DND-41 (cell line): ENCODE measurements around the gene UBTD1.

Experiments
- EZH2 ChIP-seq: IDR thresholded peaks from 3 replicates; pipeline ENCODE4 v1.6.1; 2012; ENCODE audit warnings: borderline replicate concordance, low read depth, mild to moderate bottlenecking, moderate library complexity, low read length, inconsistent platforms; ENCODE audit not compliant: severe bottlenecking
- TF ChIP-seq, protein P1 (sequence below): IDR thresholded peaks from 2 replicates; pipeline ENCODE4 v1.5.1; 2012; ENCODE audit warnings: borderline replicate concordance, low read length, moderate library complexity, mild to moderate bottlenecking; ENCODE audit not compliant: poor library complexity, severe bottlenecking; ENCODE audit errors: extremely low read depth

- TF ChIP-seq, protein P1, sequence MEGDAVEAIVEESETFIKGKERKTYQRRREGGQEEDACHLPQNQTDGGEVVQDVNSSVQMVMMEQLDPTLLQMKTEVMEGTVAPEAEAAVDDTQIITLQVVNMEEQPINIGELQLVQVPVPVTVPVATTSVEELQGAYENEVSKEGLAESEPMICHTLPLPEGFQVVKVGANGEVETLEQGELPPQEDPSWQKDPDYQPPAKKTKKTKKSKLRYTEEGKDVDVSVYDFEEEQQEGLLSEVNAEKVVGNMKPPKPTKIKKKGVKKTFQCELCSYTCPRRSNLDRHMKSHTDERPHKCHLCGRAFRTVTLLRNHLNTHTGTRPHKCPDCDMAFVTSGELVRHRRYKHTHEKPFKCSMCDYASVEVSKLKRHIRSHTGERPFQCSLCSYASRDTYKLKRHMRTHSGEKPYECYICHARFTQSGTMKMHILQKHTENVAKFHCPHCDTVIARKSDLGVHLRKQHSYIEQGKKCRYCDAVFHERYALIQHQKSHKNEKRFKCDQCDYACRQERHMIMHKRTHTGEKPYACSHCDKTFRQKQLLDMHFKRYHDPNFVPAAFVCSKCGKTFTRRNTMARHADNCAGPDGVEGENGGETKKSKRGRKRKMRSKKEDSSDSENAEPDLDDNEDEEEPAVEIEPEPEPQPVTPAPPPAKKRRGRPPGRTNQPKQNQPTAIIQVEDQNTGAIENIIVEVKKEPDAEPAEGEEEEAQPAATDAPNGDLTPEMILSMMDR, result no peak
- TF ChIP-seq EZH2, result no peak
Measured at GRCh38 chr10:97518301-97519043, 19.7 kb downstream of the UBTD1 start.
